ENCODE data around the gene LYPD4. TPM values are rescaled to one million over a fixed set of nuclear protein-coding genes. Genes with fewer than 3 reads are reported as not detected.

Gene LYPD4
- total RNA-seq, 1 donor from 2014 or later, result not detected

- DNase-seq (ENCODE audit: low read depth in 2 of 2), result peak in 1 of 2 donors; percentile 68
Measured at GRCh38 chr19:41872775-41873647, 28.5 kb upstream of the LYPD4 start.

GRCh38 chr19:41872384-41872774, 27.9 kb upstream of the LYPD4 start:
- no peak for DNase-seq (ENCODE audit: low read depth in 2 of 2)

GRCh38 chr19:41871573-41872383, 27.3 kb upstream of the LYPD4 start:
- DNase-seq (ENCODE audit: low read depth in 2 of 2), result no peak

DNA sequence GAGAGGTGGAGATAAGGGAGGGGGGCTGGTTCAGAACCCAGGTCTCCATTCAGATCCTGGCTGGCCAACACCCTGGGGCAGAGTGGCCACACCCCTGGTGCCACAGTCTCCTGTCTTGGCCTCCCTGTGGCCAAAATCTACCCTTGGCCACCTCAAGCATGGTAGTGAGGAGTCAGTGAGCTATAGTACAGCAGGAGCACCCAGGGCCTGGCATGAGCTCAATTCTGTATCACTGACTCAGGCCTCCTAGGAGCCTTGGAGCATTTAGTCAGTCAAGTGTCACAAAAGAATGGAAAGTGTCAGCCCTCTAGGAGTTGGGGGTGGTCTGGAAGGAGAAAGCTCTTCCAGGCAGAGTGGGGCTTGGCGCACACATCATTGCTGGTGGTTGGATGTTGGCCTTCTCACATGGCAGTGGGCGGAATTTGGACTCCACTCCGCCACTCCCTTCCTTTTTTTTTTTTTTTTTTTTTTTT, 26.0 kb upstream of the LYPD4 start:
- DNase-seq (ENCODE audit: low read depth in 2 of 2), result no peak

- no peak for DNase-seq (ENCODE audit: low read depth in 2 of 2)
Measured at GRCh38 chr19:41869374-41869955, 25.0 kb upstream of the LYPD4 start.

DNA sequence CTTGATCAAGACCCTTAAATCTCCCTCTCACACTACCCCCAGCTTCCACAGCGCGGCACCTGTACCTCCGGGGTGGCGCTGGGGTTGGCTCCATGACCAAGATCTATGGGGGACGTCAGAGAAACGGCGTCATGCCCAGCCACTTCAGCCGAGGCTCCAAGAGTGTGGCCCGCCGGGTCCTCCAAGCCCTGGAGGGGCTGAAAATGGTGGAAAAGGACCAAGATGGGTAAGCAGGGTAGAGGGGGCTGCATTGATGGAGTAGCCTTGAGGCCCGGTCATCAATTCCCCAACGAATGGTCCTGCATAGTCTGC, 24.5 kb upstream of the LYPD4 start:
- no peak for DNase-seq (ENCODE audit: low read depth in 2 of 2)

- DNase-seq (ENCODE audit: low read depth in 2 of 2), result no peak
Measured at GRCh38 chr19:41868120-41868988, 23.9 kb upstream of the LYPD4 start.

- DNase-seq (ENCODE audit: low read depth in 2 of 2), result no peak
Measured at GRCh38 chr19:41866284-41866683, 21.8 kb upstream of the LYPD4 start.

DNA sequence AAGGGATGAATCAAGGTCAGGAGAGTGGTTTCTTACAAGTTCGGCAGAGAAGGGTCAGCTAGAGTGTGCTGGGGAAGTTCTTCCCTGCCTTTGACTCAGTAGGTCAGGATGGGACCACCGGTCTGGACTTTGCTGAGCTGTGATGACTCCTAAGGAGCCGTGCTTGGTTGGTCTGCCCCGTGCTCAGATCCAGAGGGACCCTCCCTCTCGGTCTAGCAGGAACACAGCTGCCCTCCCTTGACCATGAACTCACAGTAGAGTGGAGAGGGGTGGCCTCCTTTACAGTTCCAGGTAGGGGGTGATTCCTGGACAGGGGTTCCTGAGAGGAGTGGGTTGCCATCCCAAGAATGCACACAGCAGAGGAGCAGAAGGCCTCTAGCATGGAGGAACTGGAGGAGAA, 19.9 kb upstream of the LYPD4 start:
- no peak for DNase-seq (ENCODE audit: low read depth in 2 of 2)

DNA sequence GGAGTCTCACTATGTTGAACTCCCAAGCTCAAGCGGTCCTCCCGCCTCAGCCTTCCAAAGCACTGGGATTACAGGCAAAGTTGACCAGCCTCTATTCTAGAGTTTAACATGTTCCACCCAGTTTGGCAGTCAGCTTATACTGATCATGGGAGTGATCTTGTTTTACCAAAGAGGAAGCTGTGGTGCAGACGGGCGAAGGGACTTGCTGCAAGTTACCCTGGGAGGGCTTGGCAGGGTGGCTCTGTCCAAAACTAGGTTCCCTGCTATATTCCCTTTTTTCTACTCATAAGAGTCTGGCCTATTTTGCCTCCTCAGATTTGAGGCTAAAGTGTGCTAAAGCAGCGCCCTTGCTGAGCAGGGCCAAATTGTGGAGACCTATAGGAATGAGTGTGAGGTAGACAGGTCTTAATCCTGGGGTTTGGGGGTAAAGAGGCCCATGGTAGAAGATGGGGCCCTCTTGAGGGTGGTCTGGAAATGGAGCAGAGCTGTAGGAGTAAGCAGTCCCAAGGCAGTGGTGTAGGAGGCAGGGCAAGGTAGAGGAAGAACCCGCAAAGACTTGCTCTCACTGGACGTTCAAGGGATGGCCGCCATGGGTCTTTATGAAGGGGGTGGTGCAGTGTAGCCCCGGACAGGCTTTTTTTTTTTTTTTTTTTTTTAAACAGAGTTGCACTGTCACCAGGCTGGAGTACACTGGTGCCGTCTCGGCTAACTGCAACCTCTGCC, 18.9 kb upstream of the LYPD4 start:
- DNase-seq (ENCODE audit: low read depth in 2 of 2), result no peak

DNA sequence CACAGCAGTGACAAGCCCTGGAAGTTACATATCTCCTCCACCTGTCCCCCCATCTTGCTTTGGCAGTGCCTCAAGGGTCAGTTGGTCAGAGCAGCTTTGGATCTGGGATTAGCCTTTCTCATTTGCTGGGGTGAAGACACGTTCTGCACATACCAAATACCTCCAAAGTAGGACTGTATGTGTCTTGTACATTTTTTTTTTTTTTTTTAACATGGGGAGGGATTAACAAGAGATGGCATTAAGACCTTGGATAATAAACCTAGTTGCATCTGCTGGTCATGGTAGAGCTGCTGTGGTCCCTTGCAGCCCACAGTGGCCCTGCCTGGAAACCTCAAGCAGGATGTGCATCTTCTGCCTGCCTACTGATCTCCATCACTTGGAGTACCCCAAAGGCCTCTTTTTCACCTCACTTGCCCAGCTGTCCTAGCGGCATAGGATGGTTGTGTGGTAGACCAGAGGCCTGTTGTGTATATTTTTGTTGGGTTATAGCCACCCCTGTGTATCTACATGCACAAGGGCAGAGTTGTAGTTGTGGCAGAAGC, 18.0 kb upstream of the LYPD4 start:
- no peak for DNase-seq (ENCODE audit: low read depth in 2 of 2)

DNA sequence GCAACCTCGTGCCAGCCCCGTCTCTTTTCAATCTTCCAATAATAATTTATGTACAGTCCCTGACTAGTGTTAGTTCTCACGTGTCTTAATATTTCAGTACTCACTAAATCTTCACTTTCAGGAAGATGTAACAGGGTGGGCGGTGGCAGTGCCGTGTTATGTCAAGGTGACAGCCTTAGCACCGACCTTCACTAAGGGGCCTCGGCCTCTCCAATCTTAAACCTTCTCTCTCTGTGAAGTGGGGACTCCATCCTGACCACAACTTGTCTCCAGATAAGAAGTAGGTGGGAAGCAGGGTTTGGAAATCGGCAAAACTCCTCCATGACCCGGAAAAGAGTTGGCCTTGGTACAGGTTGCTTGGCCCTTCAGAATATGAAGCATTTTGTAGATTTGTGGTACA, 17.4 kb upstream of the LYPD4 start:
- no peak for DNase-seq (ENCODE audit: low read depth in 2 of 2)

GRCh38 chr19:41861116-41861768, 16.8 kb upstream of the LYPD4 start:
- DNase-seq (ENCODE audit: low read depth in 2 of 2), result no peak

DNA sequence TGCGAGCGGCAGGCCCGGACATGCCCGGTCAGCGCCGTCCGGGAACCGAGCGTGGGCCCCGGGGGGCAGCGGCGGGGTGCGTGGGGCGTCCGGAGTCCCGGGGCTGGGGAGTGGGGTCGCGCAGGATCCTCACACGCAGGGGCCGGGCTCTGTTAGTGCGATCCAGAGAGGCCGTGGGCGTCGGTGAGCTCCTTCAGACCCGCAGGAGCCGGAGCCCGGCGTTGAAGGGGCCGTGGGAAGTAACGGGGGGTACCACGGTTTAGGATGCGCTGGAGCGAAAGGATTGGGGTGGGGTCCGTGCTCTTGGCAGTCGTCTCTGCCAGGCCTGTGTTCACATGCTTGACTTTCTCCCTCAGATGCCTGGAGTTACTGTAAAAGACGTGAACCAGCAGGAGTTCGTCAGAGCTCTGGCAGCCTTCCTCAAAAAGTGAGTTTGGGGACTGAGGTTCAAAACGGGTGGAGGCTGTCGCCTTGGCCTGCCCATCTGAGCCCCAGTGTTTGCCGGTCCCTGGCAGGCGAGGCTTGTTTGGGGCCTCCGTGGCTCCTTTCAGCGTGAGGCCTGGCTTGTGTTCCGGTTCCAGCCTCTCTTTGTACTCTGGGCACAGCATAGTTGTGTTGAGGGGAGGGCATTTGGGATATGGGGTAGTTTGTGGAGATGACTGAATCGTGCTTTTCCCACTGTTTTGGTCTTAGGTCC, 16.1 kb upstream of the LYPD4 start:
- DNase-seq (ENCODE audit: low read depth in 2 of 2), result peak in 1 of 2 donors; percentile 24

DNA sequence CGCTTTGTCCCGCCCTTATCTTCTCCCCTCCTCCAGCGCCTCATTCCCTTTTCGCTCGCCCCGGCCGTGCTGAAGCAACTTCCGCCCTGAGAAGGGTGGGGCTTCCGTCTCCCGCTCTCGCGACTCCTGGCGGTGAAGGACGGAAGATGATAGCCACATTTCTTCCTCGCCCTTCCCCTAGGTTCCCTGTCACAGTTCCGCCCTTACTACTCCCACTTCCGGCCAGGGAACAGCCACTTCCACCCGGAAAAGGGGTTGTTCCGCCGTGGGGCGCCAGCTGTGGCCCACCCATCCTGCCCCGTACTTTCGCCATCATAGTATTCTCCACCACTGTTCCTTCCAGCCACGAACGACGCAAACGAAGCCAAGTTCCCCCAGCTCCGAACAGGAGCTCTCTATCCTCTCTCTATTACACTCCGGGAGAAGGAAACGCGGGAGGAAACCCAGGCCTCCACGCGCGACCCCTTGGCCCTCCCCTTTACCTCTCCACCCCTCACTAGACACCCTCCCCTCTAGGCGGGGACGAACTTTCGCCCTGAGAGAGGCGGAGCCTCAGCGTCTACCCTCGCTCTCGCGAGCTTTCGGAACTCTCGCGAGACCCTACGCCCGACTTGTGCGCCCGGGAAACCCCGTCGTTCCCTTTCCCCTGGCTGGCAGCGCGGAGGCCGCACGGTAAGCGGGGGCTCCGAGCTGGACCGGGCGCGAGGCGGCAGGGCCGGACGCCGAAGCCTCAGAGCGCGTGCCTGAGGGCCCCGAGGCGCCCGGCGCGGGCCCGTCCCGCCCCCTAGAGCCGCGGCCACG, 15.3 kb upstream of the LYPD4 start, which contains the start of gene RPS19:
Gene RPS19 (plus strand): TSS at position 638 of the 801 bp plus-strand sequence. CDS start 520 bp downstream, outside the sequence.
- DNase-seq (ENCODE audit: low read depth in 2 of 2), result peak; percentile 97 to 98

- no peak for DNase-seq (ENCODE audit: low read depth in 2 of 2)
Measured at GRCh38 chr19:41859213-41859617, 14.7 kb upstream of the LYPD4 start.

DNA sequence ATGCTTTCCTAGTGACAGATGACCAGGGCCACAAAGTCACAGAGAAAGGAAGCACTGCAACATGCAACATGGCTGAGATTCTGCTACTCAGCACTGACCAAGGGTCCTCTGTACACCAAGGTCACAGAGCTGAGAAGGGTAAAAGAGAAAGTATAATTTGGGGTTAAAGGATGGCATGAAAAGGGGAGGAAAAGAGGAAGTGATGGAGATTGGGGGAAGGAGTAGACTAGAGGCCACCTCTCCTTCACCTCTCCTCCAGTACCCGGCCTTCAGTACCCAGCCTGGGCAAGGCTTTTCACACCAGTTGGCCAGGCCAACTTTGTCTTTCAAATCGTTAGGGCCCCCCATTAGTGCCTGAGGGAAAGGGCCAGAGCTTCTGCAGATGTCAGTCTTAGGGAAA, 9.3 kb upstream of the LYPD4 start:
- DNase-seq (ENCODE audit: low read depth in 2 of 2), result no peak

GRCh38 chr19:41853344-41853743, 8.9 kb upstream of the LYPD4 start:
- no peak for DNase-seq (ENCODE audit: low read depth in 2 of 2)
